HG03442 (cell line): ENCODE measurements around the gene GSC.
"Not testable (repeated sequence)": the region's sequence is repeated elsewhere in the genome, so short reads cannot be mapped to it uniquely, and the experiment has no call there.

ENCODE experiments used
- ATAC-seq: cut with Tn5 transposase; IDR thresholded peaks from one replicate; pipeline ENCODE4 v1.9.1; 2021; ENCODE audit warnings: mild to moderate bottlenecking, moderate library complexity; ENCODE audit not compliant: unreplicated experiment

Gene GSC

GRCh38 chr14:94769391-94770250 lies at the start of gene GSC:
Gene GSC, minus strand, starts transcription at chr14:94770113. Its CDS starts 98 bp downstream, at chr14:94770015.
- ATAC-seq, result no peak

- ATAC-seq, result no peak
Measured at GRCh38 chr14:94819531-94819930, 49.6 kb upstream of the GSC start.

GRCh38 chr14:94816113-94816512 lies 46.2 kb upstream of the GSC start:
- ATAC-seq, result no peak

GRCh38 chr14:94805680-94806288 lies 35.9 kb upstream of the GSC start:
- no peak for ATAC-seq

GRCh38 chr14:94801225-94801624 lies 31.3 kb upstream of the GSC start:
- no peak for ATAC-seq

GRCh38 chr14:94800764-94801163 lies 30.9 kb upstream of the GSC start:
- ATAC-seq, result not testable (repeated sequence)

- ATAC-seq, result no peak
Measured at GRCh38 chr14:94797887-94798286, 28.0 kb upstream of the GSC start.

GRCh38 chr14:94796278-94796677 lies 26.4 kb upstream of the GSC start:
- no peak for ATAC-seq

- no peak for ATAC-seq
Measured at GRCh38 chr14:94795372-94795771, 25.5 kb upstream of the GSC start.

- ATAC-seq, result no peak
Measured at GRCh38 chr14:94793901-94794300, 24.0 kb upstream of the GSC start.

GRCh38 chr14:94787655-94788054 lies 17.7 kb upstream of the GSC start:
- no peak for ATAC-seq

- ATAC-seq, result no peak
Measured at GRCh38 chr14:94787092-94787491, 17.2 kb upstream of the GSC start.

GRCh38 chr14:94780536-94781399 lies 10.9 kb upstream of the GSC start:
- ATAC-seq, result no peak

- ATAC-seq, result no peak
Measured at GRCh38 chr14:94779713-94780112, 9.8 kb upstream of the GSC start.

- ATAC-seq, result no peak
Measured at GRCh38 chr14:94775871-94776210, 5.9 kb upstream of the GSC start.

- no peak for ATAC-seq
Measured at GRCh38 chr14:94775091-94775870, 5.4 kb upstream of the GSC start.

- ATAC-seq, result no peak
Measured at GRCh38 chr14:94774344-94775090, 4.6 kb upstream of the GSC start.

- ATAC-seq, result no peak
Measured at GRCh38 chr14:94773655-94774343, 3.9 kb upstream of the GSC start.

GRCh38 chr14:94773061-94773648 lies 3.2 kb upstream of the GSC start:
- no peak for ATAC-seq
